ENCODE measurements around the gene FAM120C. TPM values are rescaled to one million over a fixed set of nuclear protein-coding genes. Genes with fewer than 3 reads are reported as not detected.
A peak's percentile ranks its signal among the peaks of the same experiment; 100 is the strongest.

FAM120C gene
- total and polyA plus RNA-seq, 2 of the 4 experiments (the other 2 are of a cell fraction): 3.4 to 3.6 TPM

DNA sequence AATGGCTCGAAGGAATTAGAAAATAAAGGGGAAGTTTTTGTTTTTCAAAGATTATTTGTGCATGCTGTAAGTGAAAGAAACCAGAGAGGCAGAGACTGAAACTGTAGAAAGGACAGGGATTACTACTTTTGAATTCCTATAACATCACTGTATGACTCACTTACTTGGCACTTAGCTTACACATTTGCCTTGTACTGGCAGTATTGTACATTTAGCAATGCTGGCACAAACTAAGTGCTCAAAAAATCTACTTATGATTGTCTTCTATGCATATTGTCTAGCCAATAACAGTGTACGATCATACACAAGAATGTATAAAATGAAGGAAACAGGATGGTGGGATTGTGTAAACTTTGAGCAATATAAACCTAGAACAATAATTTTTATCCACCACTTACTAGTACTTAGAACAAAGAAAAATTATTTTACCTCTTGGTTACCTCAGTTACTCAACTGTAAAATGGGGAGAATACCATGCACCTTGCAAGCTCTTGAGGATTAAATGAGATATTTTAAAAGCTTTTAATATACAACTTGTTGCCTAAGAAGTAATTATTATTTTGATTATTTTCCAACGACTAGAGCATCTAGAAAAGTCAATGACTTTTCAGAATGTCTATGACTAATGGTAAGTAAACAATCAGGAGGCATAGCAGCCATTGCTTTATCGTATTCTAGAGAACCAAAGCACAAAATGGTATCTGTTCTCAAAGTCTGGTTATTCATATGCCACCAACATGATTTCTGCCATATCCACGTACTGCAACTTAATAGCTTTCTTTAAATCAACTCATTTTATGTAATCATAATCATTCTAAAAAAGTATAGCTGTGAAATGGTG is 4.7 kb downstream of the FAM120C start:
- no peaks in the 10 kb centered on the region for H3K9me3 ChIP-seq (ENCODE audit: control insufficient read depth, insufficient read depth, low read length)
- no peaks in the 10 kb centered on the region for H3K27me3 ChIP-seq (ENCODE audit: control insufficient read depth, insufficient read depth, low read length)
- H2BK15ac ChIP-seq (ENCODE audit: low read depth, low read length): no peak overlapping the region
- H3K4me1 ChIP-seq (ENCODE audit: control insufficient read depth, insufficient read depth, low read length): peaks cover 5% of the 10 kb centered on the region
- H4K91ac ChIP-seq (ENCODE audit: insufficient read depth, low read depth, low read length): no peak overlapping the region
- peaks cover 4% of the 10 kb centered on the region for H3K36me3 ChIP-seq (ENCODE audit: control insufficient read depth, insufficient read depth, low read length)
- no peak overlapping the region for H2AFZ ChIP-seq (replicated peaks; ENCODE audit: low read length, poor library complexity)
- no peaks in the 10 kb centered on the region; the same call in 1 of the 2 replicates for H4K20me1 ChIP-seq (ENCODE audit: insufficient read depth, low read length)
- no peak overlapping the region for H4K5ac ChIP-seq (ENCODE audit: low read depth, low read length)
- no peak overlapping the region for H2AK5ac ChIP-seq (ENCODE audit: low read depth, low read length)
- H3K4ac ChIP-seq (ENCODE audit: low read depth, low read length): no peak overlapping the region
- peaks cover 2% of the 10 kb centered on the region; the same call in 1 of the 2 replicates for H3K9me1 ChIP-seq (ENCODE audit: insufficient read depth, low read length)
- no peak overlapping the region for H2BK120ac ChIP-seq (ENCODE audit: low read depth, low read length)
- BruUV-seq (replicated peaks): no TSS peak
- peak overlapping the region; percentile 85 for H2BK5ac ChIP-seq (ENCODE audit: low read depth, low read length, poor library complexity, severe bottlenecking)
- in situ Hi-C loops (cut with MboI; ENCODE audit: low sequenced_read_pairs) (no loop called here), intact Hi-C loops (cut with micrococcal nuclease) (loop anchor here (1.0 kb wide), 1 partner anchor 262 kb away; the partner anchor contains the start of gene TSR2), dilution Hi-C loops (cut with HindIII; ENCODE audit: low sequenced_read_pairs, unreplicated experiment) (no loop called here)
- H3K23ac ChIP-seq (ENCODE audit: low read depth, low read length): no peak overlapping the region
- no peak overlapping the region for H2AK9ac ChIP-seq (replicated peaks; ENCODE audit: low read depth, low read length, poor library complexity)
- H2BK20ac ChIP-seq (ENCODE audit: low read depth, low read length): no peak overlapping the region
- H3K79me1 ChIP-seq (ENCODE audit: low read depth in 1 of 2, low read length in 2 of 2): peaks cover 5 to 25% of the 10 kb centered on the region in 2 experiments; a peak in 3 of 4 replicates
- WGBS, 2 experiments (ENCODE audit: extremely low coverage in 2 of 2, insufficient read length in 1 of 2): 100% methylated on average over 1 of the region's 5 CpGs; no CpG with 5 or more reads in 1 of the 2 experiments
- H3K27ac ChIP-seq (ENCODE audit: insufficient read depth, low read length): no peak overlapping the region
- H3K18ac ChIP-seq (ENCODE audit: low read depth, low read length): no peak overlapping the region; the same call in 1 of the 2 replicates
- POLR2A ChIA-PET (ENCODE audit: unreplicated experiment): no interaction called here
- 0 out of 2 replicates have a peak overlapping the region, but pooled peaks have one; percentile 8 for H3K56ac ChIP-seq (ENCODE audit: extremely low read depth, insufficient read depth, low read length)
- DNase-seq: peak; percentile 82
- no peak overlapping the region for H3K14ac ChIP-seq (replicated peaks; ENCODE audit: low read depth, low read length)
- peak overlapping the region; percentile 32; the same call in 1 of the 2 replicates for H3K4me3 ChIP-seq (ENCODE audit: insufficient read depth, low read depth, low read length)
- H3K9ac ChIP-seq (ENCODE audit: low read depth, low read length): peak overlapping the region; percentile 46; the same call in 1 of the 2 replicates
- CTCF ChIA-PET: interaction anchor here (0.7 kb wide), 1 partner anchor 11 kb away, joined by 5 read pairs; no protein-coding TSS in a partner anchor
- H3K4me2 ChIP-seq (ENCODE audit: low read depth, low read length): peak overlapping the region; percentile 99
- H4K8ac ChIP-seq (ENCODE audit: low read depth in 2 of 2, low read length in 2 of 2): no peak overlapping the region
- peak; percentile 50 for ATAC-seq (ENCODE audit: low read depth)
- TF ChIP-seq RCOR1 (IDR thresholded peaks at IDR 0.05; ENCODE audit: insufficient replicate concordance, low read length) (no peak), MAFK (IDR thresholded peaks at IDR 0.05; ENCODE audit: low read depth, low read length) (peak; percentile 52), FOS (IDR thresholded peaks at IDR 0.05; ENCODE audit: low read depth, low read length) (peak; percentile 39; the same call in 1 of the 2 replicates), CEBPB (IDR thresholded peaks at IDR 0.05; ENCODE audit: low read depth, low read length) (peak; percentile 60), RFX5 (IDR thresholded peaks at IDR 0.05; ENCODE audit: low read depth, low read length) (no peak)
- TF ChIP-seq, protein P1, sequence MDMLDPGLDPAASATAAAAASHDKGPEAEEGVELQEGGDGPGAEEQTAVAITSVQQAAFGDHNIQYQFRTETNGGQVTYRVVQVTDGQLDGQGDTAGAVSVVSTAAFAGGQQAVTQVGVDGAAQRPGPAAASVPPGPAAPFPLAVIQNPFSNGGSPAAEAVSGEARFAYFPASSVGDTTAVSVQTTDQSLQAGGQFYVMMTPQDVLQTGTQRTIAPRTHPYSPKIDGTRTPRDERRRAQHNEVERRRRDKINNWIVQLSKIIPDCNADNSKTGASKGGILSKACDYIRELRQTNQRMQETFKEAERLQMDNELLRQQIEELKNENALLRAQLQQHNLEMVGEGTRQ (IDR thresholded peaks at IDR 0.05; ENCODE audit: low read depth, low read length): no peak

Data from IMR-90 (cell line).